ENCODE results near the gene CITED1. TPM values are rescaled to one million over a fixed set of nuclear protein-coding genes. Genes with fewer than 3 reads are reported as not detected.

CITED1 gene
- total RNA-seq, 6 experiments from 2014 or later = not detected

GRCh38 chrX:72309297-72310071, 3.8 kb upstream of the CITED1 start:
- Histone ChIP-seq H3K4me1 (peaks cover 0 to 13% (median 3%) of the 10 kb centered on the region in 4 donors), H3K36me3 (no peaks in the 10 kb centered on the region), H3K27ac (no peak overlapping the region), H3K4me3 (peak overlapping the region in 1 of 3 donors; percentile 35), H3K27me3 (peaks cover 0 to 5% of the 10 kb centered on the region in 2 donors), H3K9me3 (no peaks in the 10 kb centered on the region)
- intact Hi-C loops (cut with DNase I) = no loop called here
- DNase-seq = no peak
- TF ChIP-seq POLR2A (IDR thresholded peaks at IDR 0.05) = no peak
- TF ChIP-seq CTCF (IDR thresholded peaks at IDR 0.05) = no peak
- ATAC-seq = peak; percentile 30 to 44 (median 36)
- 30% methylated on average over 10 of the region's 15 CpGs for WGBS (ENCODE audit: insufficient coverage, low coverage, low lambda C conversion rate, missing lambda C conversion rate)

GRCh38 chrX:72308566-72309296, 3.0 kb upstream of the CITED1 start:
- Histone ChIP-seq H3K4me1 (peaks cover 0 to 13% (median 3%) of the 10 kb centered on the region in 4 donors), H3K9me3 (no peaks in the 10 kb centered on the region), H3K27ac (no peak overlapping the region), H3K4me3 (peak overlapping the region in 1 of 3 donors; percentile 35), H3K36me3 (no peaks in the 10 kb centered on the region), H3K27me3 (peaks cover 0 to 5% of the 10 kb centered on the region in 2 donors)
- no peak for TF ChIP-seq POLR2A (IDR thresholded peaks at IDR 0.05)
- TF ChIP-seq CTCF (IDR thresholded peaks at IDR 0.05) = no peak
- intact Hi-C loops (cut with DNase I) = no loop called here
- ATAC-seq (peak; percentile 72 to 82 (median 78)), DNase-seq (peak; percentile 54 to 66 (median 57))
- WGBS (ENCODE audit: insufficient coverage, low coverage, low lambda C conversion rate, missing lambda C conversion rate) = 11% methylated on average over 20 of the region's 24 CpGs

- ATAC-seq (no peak), DNase-seq (no peak)
- intact Hi-C loops (cut with DNase I) = no loop called here
- Histone ChIP-seq H3K4me3 (no peak overlapping the region), H3K9me3 (no peaks in the 10 kb centered on the region), H3K27me3 (peaks cover 0 to 5% of the 10 kb centered on the region in 2 donors), H3K27ac (no peak overlapping the region), H3K4me1 (peaks cover 0 to 13% (median 3%) of the 10 kb centered on the region in 4 donors), H3K36me3 (no peaks in the 10 kb centered on the region)
- no peak for TF ChIP-seq CTCF (IDR thresholded peaks at IDR 0.05)
- TF ChIP-seq POLR2A (IDR thresholded peaks at IDR 0.05) = no peak
- WGBS (ENCODE audit: insufficient coverage, low coverage, low lambda C conversion rate, missing lambda C conversion rate) = 28% methylated on average over 11 of the region's 11 CpGs
These were observed 2.5 kb upstream of the CITED1 start for GRCh38 chrX:72308209-72308565.

- Histone ChIP-seq H3K4me1 (peaks cover 0 to 13% (median 3%) of the 10 kb centered on the region in 4 donors), H3K27ac (no peak overlapping the region), H3K36me3 (no peaks in the 10 kb centered on the region), H3K27me3 (peaks cover 0 to 5% of the 10 kb centered on the region in 2 donors), H3K4me3 (peak overlapping the region in 2 of 3 donors; percentile 46 to 55), H3K9me3 (no peaks in the 10 kb centered on the region)
- 28% methylated on average over 5 of the region's 17 CpGs for WGBS (ENCODE audit: insufficient coverage, low coverage, low lambda C conversion rate, missing lambda C conversion rate)
- DNase-seq (no peak), ATAC-seq (no peak)
- TF ChIP-seq CTCF (IDR thresholded peaks at IDR 0.05) (no peak), POLR2A (IDR thresholded peaks at IDR 0.05) (no peak)
- intact Hi-C loops (cut with DNase I) = no loop called here
These were observed 1.9 kb upstream of the CITED1 start for GRCh38 chrX:72307646-72308051.
